ENCODE measurements around the gene GAS2L1.
A peak's percentile ranks its signal among the peaks of the same experiment; 100 is the strongest.

The GAS2L1 gene

DNA sequence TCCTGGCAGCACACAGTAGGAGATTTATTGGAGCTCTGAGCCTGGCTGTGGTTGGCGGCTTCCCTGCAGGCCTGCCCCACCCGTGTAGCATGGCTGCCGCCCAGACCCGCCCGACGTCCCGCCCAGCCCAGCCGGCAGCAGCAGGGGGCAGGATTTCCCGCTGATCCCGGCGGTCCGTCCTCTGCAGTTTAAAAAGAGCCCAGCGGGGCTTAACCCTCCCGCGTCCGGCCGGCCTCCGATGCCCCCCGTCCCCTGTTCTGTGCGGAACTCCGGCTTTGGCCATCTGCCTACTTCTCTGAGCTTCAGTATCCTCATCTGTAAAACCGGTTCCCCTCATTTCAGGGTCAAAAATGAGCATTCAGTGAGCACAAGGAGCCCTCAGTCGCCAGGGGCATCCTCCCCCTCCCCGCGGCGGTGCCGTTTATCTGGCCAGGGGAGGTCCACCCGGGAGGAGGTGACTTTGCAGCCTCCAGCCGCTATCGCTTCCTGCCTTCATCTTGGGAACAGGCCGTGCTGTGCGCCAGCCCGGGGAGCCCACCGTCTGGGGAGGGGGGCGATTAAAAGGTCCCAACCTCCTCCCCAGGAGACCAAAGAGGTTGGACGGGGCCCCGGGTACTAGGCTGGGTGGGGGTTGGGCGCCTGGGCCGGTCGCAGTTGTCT is at the start of gene GAS2L1:
GAS2L1 (plus strand) TSS at position 476 of the 660 bp plus-strand sequence. CDS start 1,456 bp downstream, outside the sequence.
- DNase-seq (ENCODE audit: low read depth): peak; percentile 48

DNA sequence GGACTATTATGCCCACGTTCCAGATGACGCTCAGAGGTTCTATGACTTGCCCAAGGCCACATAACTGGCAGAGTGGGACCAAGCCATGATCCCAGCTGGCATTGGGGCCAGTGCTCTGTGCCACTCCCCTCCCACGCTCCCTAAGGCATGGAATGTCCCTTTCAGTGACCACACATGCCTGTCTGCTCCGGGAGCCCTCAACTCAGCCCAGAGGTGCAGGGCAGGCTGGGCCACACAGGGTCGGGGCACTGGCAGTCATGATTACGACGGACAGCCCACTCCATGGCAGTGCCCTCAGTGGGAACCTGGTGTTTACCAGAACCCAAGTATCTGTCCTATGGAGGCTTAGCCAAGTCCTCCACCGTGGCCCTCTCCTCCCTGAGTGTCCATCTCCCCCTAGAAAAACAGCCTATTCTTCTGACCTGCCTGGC is 48.7 kb upstream of the GAS2L1 start:
- DNase-seq (ENCODE audit: low read depth): no peak

DNA sequence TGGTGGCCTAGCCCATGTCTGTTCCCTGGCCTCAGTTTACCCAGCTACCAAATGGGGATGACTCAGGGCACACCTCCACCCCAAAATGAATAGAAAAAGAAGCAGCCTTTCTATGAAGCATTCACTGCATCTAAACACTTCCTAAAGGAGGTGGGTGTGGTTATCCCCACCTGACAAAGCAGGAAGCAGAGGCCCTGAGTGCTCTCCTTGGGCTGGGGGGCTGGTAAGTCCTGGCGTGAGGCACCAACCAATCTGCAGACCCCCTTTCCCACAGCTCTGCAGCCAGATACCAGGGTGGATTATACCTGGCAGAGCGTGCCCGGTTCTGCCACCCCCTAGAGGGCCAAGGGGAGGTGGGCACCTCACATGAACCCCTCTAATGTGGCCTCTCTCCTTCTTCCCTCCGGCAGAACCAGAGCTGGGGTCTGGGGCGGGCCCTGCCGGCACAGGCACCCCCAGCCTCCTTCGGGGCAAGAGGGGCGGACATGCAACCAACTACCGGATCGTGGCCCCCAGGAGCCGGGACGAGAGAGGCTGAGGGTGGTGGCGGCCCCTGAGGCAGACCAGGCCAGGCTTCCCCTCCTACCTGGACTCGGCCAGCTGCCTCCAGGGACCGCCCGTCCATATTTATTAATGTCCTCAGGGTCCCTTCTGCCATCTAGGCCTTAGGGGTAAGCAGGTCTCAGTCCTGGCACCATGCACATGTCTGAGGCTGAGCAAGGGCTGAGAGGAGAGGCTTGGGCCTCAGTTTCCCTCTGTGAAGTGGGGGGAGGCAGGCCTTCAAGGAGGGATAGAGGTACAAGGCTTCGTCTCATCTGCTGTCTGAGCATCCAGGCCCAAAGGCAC is 47.8 kb upstream of the GAS2L1 start:
- no peak for DNase-seq (ENCODE audit: low read depth)

DNA sequence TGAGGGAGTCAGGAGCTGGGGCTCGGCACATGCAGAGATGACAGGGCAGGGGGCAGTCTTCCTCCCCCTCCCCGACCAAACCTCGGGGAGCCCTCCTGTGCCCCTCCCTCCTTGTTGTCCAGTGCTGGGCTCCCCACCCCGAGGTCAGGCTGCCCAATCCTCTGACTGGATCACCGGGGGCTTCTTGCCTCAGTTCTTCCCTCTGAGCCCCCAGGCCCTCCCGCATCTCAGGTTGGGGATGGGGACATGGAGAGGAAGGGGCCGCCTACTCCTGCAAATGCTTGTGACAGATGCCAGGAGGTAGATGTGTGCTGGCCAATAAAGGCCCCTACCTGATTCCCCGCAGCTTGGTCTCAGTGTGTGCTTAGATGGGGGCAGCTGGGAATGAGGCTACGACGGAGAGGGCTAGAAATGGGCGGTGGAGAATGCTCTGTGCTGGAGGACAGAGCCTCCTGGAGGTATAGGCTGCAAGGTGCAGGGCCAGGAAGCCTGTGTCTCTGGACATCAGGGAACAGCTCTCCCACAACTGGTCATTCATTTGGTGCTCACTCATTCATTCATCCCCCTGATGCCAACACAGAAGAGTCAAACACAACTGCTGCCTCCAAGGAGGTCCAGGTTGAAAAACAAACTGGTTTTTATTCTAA is 47.1 kb upstream of the GAS2L1 start:
- no peak for DNase-seq (ENCODE audit: low read depth)

DNA sequence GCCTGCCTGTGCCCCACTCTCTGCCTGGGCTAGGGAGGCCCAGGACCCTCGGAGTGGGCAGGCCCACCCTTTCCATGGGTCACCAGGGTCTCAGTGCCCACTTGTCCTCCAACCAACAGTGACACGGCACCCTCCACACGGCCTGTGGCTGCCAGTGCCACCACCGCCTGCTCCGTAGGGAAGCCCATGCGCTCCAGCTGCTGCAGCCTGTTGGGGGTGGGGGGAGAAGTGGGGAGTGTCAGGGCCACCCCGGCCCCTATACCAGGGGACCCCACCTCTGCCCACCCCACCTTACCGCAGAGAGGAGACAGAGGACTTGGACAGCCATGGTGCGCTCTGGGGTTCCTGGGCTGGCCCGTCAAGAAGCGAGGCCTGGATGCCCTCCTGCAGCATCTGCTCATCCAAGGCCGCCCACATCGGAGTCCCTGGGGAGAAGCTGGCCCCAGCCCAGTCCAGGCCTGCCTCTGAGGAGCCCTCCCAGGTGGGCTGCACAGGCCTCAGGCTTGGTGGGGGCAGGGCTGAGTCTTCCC is 46.4 kb upstream of the GAS2L1 start:
- no peak for DNase-seq (ENCODE audit: low read depth)

DNA sequence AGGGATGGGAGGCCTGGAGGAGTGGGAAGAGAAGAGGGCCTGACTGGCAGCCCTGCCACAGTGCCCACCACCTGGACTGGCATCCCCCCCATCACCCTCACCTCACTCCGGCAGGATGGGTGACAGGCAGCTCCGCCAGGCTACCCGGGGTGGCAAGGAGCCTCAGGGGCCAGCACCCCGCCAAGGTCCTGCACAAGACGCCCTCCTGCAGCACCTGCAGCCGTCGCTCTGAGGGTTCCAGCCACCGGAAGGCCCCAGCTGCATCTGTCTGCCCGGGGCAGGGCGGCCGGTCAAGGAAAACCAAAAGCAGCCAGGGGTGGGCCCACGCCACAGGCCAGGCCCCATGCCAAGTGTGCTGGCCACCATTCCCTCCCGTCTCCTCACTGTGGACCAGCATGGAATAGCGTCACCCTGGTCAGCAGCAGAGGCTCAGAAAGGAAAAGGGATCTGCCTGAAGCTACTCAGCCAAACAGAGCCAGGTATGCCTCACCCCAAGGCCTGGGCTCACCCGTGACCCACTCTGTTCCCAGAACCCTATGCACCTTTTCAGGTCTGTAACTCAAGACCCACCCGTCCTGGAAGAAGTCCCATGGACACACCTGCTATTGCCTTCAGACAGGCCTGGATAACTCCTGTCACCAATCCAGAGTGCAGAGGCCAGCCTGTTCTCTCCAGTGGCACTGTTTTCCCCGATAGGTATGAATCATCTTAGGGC is 45.7 kb upstream of the GAS2L1 start:
- DNase-seq (ENCODE audit: low read depth): no peak

DNA sequence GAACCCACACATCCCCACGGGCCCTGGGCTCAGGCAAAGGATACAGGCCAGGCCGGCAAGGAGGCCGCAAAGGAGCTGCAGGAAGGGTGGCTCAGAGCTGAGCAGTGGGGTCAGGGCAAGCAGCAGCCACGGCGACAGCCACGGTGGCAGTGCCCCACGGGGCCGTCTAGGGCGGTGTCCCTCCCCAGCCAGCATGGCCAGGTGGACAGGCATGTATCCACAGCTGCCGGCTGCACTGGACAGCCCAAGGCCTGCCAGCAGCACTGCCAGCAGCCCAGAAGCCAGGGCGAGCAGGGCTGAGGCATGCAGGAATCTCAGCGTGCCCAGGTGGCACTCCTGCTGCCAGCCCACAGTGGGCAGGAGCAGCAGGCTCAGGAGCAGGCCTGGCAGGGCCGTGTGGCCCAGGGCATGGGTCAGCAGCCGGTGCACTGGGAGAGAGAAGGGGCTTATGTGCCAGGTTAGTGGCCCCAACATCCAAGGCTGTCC is 42.6 kb upstream of the GAS2L1 start:
- DNase-seq (ENCODE audit: low read depth): no peak

DNA sequence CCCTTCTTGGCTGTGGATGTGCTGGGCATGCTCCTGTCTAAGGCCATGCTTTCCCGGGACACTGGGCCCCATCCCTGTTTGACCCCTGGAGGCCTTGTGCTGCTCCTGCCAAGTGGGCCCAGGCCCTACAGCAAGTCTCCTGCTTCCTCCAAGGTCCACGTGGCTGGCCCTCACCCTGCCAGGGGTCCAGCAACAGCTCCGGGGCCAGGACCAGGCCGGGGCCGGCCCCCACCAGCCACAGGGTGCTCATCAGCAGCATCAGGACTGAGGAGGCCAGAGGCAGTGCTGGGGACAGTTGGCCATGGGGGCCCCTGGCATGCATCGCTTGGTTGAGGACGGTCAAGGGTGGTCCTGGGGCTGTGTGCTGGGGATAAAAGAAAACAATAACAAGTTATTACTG is 41.1 kb upstream of the GAS2L1 start:
- DNase-seq (ENCODE audit: low read depth): no peak

DNA sequence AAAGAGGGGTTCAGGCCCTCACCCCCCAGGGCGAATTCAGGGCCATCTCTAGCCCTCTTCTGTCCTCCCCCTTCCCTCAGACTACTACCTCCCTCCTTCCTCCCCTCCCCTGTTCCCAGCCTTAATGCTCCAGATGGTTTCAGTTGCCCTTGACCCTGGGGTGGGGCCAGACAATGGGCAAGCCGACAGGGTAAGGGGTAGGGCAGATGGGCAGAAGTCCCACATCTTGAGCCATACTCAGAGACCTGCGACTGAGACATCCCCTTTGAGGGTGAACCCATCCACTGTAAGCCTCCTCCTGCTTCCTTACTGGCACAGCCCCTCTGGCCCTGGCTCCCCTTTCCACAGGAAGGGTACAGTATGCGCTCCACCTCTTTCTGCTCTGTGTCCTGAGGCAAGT is 40.5 kb upstream of the GAS2L1 start:
- DNase-seq (ENCODE audit: low read depth): no peak

DNA sequence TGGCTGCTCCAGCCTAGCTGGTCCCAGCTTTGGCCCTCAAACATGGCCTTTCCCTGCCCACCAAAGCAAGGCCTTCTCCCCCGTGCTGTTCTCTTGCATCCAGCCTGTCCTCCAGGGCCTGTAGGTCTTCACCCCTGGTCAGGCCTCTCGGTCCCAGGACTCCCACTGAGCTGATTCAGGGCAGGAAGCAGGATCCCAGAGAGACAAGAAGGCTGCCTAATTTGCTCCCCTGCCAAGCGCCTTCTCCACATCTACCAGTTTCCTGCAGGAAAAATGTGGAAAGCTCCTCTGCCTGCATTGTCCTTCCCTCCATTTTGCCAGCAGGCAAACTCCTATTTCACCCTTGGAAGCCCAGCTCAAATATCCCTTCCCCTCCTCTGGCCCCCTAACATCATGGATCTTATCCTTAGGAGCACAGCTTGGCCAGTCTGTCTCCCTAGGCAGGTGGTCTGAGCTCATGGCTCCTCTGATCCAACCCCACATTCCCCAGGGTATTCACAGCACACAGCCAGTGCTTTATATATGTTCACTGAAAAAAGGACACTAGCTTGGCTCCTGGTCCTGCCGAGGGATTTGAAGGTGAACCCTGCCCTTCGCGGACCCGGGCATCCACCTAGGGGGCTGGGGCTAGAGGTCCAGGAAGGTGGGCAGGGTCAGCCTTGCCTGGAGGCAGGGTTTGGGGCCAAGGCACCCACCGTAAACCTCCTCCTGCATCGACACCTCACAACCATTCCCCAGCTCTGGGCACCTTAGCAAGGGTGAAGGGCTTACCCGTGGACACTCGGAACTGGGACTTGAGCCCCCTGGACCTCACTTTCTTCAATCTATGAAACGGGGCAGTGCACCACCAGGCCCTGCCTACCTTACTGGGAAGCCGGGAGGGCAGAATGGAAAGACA is 39.6 kb upstream of the GAS2L1 start:
- no peak for DNase-seq (ENCODE audit: low read depth)

DNA sequence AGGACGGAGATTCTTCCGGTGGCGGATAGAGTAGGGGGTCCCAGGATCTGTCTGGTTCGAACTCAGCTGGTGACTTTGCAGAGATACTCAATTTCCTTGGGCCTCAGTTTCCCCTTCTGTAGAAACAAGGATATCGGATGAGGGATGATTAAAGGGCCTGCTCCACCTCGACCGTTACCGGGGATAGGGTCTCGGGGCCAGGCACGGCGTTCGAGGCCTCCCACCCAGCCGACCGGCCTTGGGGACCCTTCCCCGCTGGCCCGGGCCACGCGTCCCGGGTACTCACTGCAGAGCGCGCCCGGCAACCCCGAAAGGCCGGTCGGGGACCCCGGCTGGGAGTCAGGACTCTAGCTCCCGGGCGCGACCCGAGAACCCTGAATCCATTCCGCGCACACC is 39.0 kb upstream of the GAS2L1 start:
- no peak for DNase-seq (ENCODE audit: low read depth)

DNA sequence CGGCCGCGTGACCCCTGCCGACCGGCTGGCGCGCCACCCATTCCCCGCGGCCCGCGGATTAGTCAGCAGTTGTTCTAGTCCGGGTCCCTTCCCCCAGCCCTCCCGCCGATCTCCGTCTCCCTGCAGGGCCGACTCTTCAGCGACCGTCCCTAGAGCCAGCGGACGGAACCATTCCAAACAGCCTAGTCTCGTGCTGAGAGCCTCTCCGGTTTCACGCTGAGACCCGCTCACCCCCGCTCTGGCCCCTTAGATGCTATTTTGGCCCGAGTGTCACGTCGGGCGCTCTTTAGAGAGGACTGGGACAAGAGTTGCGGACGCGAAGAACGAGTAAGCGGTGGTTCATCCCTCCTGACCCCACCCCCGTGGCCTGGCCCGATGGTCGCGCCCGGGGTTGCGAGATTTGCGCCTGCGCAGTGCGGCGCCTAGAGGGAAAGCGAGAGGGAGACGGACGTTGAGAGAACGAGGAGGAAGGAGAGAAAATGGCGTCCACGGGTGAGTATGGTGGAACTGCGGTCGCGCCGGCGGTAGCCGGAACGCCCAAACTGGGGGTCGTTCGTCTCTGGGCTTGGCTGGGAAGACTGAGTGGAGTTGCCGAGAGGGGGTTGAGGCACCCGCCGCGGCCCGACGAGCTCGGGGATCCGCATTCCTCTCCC is 38.5 kb upstream of the GAS2L1 start, which contains the start of the genes EWSR1 and RHBDD3:
EWSR1 (plus strand) TSS at position 411 of the 653 bp plus-strand sequence; CDS start at position 480, 69 bp downstream.
RHBDD3 (minus strand) TSS at position 124 of the 653 bp plus-strand sequence. CDS start 2,355 bp downstream, outside the sequence.
- DNase-seq (ENCODE audit: low read depth): peak; percentile 86

DNA sequence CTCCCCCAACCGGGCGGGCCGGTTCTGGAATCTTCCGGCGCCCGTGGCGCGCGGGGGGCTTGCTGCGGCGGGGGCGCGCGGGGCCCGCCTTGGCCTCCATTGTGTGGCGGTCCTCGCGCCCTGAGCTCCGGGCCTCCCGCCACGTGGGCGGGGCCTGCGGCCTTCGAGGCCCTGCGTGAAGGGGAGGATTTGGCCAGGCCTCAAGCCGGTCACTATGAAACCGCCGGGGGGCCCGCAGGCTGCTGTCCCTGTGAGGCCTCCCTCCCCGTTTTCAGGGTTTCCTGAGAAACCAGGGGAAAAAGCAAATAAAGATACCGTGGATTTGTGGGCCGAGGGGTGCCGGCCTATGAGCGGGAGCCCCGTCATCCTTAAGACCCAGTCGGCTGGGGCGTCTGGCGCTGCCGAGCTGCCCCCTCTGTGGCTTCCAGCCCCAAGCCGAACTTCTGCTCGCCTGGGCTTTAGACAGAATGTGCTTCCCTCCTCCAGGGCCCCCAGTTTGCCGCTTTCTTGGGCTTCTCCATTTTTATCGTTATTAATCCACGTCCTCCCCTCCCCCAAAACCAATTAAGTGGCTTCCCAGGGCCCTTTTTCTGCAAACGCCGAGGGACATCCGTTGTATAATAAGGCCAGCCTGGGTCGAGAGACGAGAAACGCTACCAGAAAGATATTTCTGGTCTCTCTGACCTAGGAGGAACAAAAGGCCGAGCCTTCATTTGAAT is 37.8 kb upstream of the GAS2L1 start:
- DNase-seq (ENCODE audit: low read depth): no peak

DNA sequence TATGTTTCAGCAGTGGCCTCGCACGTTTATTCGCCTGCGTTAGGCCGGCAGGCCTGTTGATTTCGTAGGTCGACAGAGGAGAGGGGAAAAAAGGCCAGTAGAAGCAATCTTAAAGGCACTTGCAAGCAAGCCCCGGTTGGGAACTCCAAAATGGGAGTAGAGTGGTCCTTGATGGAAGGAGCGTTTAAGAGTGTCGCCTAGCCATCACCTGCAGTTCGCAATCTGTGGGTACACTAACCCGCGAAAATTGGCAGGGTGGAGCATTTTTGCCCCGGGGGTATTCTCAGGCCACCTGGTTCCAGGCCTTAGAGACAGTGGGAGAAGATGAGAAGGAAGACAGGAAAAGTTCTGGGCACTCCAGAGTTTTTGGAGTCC is 37.2 kb upstream of the GAS2L1 start:
- DNase-seq (ENCODE audit: low read depth): no peak

DNA sequence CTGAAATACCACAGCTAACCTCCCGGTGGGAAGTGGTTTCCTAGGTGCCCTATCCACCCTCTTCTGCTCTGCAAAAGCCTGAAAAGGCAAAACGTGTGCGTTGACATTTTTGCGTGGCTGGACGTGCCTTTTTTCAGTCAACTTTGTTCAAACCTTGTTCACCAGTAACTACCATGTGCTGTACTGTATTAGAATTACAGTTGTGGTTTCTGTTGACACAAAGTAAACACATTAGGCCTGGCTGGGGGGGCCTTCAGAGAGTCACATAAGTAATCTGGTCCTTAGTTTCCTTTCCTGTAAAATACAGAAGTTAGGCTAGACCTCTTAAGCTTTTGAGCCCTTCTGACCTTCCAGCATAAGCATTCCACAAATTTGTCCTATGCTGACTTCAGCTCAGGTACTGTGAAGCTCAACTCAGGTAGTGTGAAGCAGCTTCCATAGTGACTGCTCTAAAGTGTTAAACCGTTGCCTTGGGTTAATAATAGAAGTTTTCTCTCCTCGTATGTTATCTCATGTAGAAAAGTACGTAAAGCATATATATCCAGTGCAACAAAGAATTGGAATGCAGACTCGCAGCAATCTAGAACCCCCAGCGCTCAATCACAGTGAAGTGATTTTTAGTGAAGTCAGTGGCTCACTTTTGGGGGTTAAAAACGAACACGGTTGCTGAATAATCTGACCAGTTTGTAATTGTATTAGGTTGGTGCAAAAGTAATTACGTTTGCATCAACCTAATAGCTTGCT is 36.5 kb upstream of the GAS2L1 start:
- no peak for DNase-seq (ENCODE audit: low read depth)

DNA sequence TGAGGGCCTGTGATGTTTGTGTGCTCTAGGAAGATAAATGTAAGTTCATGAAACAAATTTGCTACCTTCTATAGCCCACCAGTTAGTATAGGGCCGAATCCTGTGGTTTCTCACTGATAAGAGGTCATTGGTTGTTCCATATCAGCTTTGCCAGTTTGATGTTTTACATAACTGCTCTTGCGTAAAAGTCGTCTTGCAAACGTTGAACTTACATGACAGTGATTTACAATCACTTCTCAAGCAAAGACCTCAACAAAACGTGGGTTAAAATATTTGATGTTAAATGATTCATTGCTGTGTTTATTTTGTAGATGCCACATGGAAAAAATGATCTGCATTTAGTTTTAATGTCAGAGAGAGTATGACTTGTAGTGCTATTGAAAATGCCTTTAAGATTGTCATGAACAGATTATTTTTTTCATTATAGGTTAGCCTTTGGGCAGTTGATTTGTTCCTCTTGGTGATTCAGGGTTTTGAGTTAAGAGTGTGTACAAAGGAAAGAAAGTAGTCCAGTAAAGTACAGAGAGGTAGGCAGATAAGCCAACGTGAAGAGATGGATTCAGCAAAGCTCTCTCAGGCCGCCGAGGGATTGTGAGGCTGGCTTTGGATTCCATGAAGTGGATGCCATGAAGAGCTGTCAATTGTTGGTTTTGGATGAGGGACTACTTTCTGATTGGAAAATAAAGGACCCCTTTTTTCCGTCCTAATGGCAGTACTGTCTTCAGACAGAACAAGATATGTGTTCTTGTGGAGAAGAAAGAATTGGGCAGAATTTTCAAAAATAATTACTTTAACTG is 35.8 kb upstream of the GAS2L1 start:
- no peak for DNase-seq (ENCODE audit: low read depth)

DNA sequence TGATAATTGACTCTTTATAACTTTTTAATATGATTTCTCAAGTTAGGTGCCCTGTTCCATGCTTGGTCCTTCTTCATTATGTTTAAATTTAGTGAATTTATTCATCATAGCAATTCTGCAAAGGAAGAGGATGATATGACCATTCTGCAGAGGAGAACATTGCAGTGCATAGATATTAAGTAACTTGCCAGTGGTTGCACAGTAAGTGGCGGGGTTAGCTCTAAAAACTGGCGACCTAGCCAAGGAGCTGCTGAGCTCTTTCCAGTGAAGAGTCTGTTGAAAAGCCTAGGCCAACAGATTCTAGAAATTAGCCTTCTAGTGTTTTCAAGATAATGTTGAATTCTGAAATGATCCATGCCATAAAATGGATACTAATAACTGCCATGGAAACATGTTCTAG is 33.8 kb upstream of the GAS2L1 start:
- DNase-seq (ENCODE audit: low read depth): no peak

DNA sequence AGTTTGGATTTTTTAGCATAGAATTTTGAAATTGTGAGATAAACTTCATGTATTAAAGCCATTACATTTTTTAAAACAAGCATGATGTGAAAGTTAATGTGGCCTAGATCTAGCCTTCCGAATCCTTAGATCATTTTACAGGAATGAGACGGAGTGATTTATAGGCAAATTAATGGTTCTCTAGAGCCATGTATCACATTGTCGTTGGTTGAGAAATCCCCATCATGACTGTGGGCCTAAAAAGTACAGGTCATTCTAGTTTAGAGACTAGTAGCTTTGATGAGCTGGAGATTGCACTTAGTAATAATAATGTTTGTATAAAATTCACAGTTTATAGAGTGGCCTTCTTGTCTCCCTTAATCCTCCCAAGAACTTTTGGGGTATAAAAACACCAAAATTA is 31.3 kb upstream of the GAS2L1 start:
- DNase-seq (ENCODE audit: low read depth): no peak
